Stimulated activated CD8-positive, alpha-beta memory T cell treated with anti-CD3 and anti-CD28 coated beads, Interleukin-15, amount 100 ng/mL, for 24 hours (primary cell): ENCODE data around the gene HOXA7.
A peak's percentile ranks its signal among the peaks of the same experiment; 100 is the strongest.

Experiments used
- DNase-seq: peaks from one replicate; pipeline ENCODE4 v3.0.0-alpha.2; 2020; ENCODE audit warnings: low read depth

Gene HOXA7

DNA sequence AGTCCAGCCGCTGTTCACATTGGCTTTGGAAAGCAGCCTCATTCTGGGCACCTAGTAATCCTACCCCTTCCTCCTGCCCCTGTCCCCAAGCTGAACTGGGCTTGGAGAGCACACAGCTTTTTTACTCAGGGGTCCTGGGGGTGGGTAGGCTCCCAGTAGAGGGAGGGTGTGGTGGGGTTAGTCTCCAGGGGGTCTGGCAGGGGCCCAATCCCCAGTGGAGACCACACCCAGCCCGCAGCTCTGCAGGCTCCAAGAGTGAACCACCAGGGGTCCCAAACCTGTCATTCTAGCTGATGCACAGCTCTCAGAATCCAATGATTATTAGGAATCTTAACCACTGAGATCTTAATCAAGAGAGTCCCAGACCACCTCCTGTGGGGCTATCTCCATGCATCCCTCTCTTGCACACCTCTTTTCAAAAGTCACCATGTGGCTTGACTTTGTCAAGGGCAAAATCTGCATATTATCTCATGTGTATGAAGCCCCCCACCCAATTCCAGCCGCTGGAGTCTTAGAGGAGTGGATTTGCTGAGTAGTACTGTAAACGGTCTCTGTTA, 25.9 kb upstream of the HOXA7 start:
- no peak for DNase-seq

DNA sequence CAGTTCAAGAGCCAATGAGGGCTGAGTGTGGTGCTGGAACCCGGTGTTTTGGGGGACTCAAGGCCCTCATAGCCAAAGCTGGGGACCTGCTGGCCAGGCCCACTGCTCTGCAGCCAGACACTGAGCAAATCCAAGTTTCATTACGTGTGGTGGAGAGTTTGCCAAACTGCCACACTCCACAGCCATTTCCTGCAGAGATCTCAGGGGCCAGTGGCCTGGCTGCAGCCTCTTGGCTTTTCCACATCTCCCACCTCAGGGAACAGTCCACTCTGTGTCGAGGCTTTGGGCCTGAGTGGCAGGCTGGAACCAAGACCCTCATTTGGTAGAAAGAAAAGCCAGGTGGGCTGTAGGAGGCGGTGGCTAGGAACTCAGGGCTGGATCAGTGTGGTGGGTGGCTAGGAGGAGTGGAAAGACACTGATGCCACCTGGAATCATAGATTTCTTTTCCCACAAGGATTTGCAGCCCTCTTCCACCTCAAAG, 25.4 kb upstream of the HOXA7 start:
- DNase-seq, result no peak

DNA sequence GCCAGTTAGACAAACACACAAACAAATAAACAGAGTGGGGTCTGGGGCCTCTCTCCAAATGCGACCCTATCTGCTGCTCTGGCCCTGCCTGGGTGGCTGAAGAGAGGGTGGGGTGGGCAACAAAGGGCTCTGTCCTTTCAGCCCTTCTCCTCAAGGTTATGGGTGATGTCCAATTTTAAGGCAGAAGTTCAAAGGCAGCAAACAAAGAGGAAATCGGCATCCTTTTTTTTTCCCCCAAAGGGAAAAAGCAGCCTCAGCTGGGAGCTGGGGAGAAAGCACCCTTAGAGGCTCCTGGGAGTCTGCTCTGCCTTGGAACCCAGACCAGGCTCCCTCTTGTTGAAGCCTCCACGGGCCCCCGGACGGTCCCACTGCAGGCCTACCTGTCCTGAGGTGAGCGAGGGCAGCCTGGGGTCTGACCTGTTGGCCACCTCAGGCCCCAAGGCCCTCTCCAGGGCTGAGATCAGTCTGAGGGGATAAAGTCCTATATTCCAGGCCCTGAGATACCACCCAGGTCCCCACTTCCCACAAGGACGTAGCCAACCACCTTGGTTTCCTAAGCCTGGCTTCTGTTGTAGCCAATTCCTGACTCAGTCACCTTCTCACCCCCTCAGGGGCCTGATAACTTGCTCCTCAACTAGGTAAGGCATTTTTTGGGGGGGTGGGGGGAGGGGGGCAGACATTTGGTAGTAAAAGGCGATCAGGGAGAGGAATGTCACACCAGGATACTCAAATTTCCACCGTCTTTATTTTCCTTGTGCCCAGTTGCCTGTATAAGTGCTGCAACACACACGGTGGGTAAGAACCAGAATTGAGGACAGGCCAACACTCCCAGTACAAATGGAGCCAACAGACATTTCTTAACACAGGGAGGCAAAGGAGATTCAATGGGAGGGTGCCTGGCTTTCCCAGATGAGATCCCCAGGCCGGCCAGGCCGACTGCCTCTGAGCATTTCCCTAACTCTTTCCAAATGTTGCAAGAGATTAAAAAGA, 24.3 kb upstream of the HOXA7 start:
- DNase-seq, result no peak

DNA sequence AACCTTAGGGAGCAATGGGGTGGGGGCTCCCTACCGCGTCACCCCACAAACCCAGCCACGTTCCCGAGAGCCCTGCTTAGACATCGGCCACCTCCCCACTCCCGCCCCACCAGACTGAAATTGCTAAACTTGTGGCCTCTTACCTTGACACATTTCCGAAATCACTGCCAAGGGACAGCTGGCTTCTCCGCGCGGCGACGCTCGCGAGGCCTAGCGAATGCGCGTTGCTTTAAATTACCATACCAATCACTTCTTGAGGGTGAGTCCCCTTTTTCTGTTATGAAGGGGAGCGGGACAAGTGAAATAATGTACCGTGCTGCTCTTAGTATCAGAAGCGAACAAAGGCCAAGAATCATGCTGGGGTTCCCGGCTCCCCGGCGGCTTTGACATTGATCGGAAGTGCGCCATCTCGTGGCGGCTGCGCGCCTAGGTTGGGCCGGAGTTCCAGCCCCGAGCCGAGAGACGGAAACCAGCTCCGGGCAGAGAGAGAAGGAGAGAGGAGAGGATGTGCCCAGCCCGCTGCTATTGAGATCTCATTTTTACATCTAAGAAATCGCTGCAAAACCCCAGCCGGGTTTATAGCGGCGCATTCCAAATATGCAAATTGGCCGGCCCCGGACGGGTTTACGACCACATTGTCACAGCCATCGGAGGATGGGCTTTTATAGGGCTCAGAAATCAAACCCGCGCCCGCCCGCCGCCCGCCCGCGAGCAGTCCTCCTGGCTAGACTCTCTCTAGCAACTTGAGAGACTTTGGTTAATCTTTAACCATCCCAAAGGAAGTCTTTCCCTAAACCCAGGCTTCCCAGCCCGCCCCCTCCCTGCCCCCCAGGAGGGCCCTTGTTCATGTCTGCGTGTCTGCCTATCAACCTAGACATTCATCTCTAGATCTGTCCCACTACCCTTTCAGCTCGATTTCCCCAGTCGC, 23.3 kb upstream of the HOXA7 start:
- DNase-seq, result peak; percentile 56

DNA sequence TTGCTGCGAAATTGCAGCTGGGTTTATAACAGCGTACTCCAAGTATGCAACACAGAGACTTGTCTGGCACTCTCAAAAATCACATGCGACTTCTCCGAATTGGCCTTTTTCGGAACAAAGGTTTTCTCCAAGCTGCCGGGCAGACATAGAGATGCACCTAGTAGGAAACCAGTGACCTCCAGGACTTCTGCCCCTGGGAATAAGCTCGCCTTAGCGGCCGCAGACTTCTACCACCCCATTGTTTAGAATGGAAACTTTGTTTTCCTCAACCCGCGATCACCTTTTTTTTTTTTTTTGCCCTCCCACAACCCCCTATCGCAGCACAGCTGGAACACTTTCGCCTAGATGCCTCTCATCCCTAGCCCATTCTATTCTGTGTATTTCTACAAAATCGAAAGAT, 22.6 kb upstream of the HOXA7 start:
- DNase-seq, result no peak

DNA sequence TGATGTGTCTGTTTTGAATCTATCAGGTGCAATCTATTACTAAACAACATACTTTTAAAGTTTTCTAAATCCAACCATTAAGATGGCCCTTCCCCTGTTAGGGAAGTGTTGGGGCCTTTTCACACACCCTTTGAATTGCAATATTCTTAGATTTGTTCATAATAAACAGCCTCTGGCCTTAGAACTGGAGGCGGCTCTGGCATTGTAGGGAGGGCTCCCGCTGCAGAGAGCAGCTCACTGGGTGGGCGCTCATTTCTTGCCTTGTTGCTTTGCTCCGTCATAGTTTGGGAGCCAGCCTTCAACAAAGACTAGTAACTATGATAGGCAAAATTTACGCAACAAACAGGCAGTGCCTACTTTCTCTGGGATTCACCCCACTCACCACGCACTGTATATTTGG, 21.9 kb upstream of the HOXA7 start:
- no peak for DNase-seq

DNA sequence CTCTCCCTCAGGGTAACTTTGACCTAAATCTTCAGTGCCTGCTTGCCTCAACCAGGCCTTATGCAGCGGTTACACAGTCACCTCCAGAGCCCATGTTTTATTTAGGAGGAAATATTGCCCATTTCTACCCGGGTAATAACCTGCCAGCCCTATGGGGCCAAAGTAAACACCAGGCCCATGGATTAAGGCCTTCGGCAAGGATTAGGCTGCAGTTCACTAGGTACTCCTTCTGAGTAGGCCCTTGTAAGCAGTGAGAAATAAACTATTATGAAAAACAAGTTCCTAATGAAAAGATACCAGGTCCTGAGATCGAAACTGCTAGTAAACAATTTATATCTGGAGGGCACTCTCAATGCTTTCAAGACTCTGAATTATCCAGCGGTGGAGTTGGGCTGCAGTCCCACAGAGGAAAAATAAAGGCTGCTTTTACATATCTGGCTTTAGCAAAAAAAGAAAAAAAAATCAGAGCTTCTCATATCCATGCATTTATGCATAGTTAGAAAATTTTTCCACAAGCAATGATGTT, 21.4 kb upstream of the HOXA7 start:
- DNase-seq, result no peak

DNA sequence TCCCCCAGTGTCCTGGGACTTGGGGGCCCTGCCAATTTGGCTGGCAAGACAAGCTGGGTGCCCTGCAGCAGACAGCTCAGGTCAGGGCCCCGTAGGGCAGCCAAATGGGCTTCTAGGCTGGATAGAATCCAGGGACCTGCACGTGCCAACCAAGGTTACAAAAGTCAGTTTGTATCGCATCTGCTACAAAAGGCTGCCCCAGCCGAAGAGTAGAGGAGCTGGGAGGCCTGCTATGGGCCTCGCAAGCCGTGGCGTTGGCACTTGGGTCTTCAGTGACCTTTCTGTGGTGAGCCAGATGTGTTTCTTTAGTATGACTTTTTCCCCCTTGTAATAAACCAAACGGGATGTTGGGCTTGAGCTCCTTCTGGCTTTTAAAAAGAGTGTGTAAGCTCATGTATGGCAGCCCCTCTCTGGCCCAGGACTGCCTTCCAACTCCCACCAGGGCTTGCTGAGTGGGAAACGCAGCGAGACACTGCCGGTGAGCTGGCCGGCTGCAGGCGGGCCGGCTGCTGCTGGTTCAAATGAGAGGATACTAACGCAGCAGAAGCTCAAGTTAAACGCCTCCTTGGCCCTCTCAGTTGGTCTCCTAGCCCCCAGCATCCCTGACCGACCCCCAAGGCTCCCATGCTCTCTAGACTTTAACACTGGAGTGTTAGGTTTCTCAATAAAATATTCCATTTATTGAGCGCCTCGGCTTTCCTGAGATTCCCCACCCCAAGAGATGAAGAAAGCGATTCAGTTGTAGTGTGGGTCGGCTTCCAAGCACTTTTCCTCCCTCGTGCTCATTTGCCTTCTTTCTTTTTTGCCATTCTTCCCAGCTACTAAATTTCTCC, 20.7 kb upstream of the HOXA7 start:
- DNase-seq, result no peak

DNA sequence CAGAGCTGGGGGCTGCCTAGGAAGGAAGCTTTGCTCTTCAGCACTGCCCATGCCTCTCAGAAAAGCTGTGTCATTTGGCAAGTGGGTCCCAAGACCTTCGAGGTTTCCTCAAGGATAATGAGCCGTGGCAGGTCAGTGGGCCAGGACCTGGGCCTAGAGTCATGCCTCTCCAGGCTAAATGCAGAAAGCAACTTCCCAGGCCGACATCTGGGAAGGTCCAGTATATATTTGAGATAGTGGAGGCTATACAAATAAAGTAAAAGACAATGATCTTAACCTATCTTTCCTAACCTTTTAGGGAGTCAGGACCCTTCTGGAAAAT, 20.0 kb upstream of the HOXA7 start:
- DNase-seq, result no peak

DNA sequence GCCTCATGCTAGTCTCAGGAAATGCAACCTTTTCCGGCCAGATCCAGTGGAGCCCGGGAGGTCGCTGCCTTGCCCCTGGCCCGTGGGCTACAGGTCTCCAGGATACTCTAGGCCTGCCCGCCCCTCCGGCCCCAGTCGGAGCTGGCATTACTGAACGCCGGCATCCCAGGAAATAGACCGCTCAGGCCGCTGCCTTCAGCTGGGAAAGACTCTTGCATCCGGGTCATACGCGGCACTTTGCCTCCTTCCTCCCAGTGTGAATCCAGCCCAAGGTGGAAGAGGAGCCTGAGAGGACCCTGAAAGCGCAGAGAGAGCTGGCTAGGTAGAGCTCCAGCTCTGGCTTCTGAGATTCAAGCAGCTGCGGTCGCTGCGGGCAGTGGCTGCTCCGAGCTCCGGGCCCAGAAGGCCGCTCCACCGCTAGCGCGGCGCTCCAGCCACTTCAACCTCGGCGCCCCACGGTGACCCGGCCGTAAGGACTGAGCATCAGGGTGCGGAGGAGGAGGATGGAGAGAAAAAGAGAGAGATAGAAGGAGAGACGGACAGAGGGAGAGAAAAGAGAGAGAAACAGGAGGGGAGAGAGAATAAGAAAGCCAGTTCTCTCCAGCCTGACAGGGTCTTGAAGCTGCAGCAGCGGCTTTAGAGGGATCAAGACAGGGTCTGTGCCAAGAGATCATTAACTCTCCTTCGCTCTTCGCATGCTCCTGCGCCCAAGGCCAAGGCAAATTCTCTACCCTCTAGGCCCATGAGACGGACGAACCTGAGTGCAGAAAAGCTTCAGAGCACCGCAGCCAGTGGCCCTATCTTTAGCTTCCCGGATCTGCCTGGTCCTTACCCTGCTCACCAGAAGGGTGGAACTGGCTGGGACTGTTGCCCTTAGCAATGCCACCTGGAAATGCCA, 19.4 kb upstream of the HOXA7 start:
- DNase-seq, result no peak

DNA sequence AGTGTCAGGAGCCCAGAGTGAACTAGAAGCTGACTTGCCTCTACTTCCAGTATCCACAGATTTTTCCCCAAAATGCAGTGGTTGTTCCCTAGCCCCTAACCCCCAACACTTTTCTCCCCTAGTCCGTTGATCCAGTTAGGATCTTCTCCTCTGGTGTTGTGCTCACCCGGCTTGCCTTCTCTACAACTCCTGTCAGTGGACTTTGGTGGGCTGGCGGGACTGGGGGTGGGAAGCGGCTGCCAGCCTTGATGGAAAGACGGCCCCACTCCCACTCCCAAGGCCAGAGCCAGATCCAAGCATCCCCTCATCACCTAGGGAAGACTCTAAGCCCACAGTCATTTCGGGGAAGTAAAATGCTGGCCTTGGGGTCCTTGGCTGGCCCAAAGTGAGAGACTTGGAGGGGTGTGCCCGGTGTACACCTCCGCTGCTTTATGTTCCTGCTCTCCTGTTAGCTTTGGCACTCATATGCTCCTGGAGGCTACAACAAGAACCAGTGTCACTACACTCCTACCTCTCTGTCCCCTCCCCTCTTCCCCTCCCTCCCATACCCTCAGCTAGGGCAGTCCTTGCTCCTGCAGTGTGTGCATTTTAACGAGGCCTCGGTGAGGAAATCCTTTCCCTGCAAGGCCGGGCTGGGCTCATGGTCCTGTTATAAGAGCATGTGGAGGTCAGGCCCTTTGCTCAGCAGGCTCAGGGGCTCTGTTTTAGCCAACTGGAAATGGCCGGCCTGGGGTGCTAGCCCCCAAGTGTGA, 18.6 kb upstream of the HOXA7 start:
- DNase-seq, result no peak

DNA sequence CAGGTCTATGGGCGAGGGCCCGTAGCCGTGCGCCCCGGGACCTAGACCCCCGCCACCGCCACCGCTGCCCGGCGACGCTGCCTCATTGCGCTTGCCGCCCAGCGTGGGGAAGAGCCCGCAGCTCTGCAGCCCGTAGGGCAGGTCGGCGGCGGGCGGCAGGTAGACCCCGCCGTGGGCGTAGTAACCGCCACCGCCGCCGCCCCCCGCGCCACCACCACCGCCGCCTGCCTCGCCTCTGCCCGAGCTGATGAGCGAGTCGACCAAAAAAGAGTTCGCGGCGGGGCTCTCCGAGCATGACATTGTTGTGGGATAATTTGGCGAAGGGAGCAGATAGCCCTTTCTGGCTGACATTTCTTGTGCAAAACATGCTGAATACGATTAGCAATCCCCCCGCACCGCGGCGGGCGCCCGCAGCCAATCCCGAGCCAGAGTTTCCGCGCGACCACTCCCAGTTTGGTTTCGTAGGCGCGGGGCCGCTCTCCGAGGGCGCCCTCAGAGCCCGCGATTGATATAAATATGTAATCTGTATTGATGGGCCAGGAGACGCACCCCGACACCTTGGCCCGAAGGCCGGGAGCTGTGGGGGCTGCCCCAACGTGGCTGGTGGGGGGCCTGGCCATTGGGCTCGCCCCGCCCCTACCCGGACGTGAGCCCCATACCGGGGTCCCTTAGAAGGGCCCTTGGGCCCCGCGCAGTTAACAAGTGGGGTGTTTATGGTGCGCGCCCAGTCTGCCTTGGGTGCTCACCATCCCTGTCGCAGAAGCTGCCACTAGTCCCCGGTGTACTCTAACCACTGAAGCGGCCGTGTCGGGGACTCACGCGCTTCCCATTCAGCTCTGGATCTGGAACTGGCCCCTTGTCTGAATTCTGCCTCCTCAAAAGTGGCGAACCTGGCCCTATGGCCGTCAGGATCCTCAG, 17.7 kb upstream of the HOXA7 start, which contains the start of gene HOXA10:
Gene HOXA10, minus strand, starts transcription at position 365 of the 918 bp plus-strand sequence. Its CDS starts 14 bp downstream, at position 351.
- no peak for DNase-seq

DNA sequence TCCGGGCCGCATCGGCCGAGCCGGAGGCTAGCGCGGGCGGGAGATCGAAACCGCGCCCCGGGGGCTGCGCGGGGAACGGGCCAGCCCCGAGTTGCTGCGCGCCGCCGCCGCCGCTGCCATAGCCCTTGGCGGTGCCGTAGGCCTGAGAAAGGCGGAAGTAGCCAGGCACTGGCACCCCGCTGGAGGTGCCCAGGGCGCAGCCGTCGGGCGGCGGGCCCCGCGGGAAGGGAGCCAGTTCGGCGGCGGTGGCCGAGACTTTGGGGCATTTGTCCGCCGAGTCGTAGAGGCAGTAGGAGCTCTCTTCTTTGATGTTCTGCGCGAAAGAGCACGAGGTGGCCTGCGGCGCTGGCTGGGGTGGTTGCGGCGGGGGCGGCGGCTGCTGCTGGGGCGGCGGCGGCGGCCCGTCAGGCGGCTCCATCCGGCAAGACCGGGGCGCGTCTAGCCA, 17.1 kb upstream of the HOXA7 start:
- no peak for DNase-seq

DNA sequence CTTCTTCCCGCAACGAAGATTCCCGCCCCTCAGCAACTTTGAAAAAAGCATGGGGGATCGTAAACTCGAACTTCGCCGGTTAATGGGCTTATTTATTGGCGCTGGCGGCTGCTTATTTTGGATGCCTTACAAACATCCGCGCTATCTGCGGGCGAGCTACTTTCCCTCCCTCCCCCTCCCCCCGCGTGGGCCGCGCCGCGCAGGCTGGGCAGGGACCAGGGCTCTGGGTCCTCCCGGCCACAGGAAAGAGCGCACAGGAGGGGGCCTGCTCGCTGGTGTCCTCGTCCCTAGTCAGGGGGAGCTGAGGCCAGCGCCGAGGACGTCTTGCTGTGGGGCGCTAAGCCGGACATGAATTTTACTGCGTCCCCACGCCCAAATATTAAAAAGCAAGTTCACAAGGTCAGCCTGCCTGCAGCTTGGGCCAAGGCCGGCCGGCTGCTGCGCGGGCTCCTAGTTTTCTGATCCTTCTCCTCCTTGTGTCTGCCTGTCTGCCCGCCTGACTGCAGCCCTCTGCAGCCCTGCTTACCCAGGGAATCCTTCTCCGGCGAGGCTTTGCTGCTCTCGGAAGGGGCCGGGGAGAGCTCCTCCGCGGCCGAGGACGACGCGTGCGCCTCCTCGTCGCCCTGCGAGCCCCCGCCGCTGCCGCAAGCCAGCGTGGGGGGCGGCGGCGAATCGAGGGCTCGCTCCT, 16.5 kb upstream of the HOXA7 start:
- no peak for DNase-seq

DNA sequence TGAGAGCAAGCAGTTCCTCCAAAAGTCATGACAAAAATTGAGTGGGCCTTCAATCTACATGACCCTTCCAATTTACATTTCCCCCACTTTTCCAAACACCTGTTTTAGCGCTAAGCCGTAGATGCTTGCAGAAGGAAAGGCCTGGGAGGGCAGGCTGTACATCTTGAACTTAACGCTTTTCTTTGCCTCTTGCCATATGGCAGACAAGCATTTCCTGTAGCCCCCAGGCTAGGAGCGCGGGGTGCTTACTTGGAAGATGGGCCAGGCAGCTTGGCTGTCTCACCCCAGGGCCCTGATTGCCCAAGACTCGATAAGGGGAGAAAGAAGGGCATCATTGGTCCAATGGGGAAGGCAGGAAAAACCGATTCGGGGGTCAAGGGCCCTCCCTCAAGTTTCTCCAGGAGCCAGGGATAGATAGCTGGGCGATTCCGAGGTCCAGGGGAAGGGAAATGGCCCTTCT, 15.9 kb upstream of the HOXA7 start:
- DNase-seq, result no peak

DNA sequence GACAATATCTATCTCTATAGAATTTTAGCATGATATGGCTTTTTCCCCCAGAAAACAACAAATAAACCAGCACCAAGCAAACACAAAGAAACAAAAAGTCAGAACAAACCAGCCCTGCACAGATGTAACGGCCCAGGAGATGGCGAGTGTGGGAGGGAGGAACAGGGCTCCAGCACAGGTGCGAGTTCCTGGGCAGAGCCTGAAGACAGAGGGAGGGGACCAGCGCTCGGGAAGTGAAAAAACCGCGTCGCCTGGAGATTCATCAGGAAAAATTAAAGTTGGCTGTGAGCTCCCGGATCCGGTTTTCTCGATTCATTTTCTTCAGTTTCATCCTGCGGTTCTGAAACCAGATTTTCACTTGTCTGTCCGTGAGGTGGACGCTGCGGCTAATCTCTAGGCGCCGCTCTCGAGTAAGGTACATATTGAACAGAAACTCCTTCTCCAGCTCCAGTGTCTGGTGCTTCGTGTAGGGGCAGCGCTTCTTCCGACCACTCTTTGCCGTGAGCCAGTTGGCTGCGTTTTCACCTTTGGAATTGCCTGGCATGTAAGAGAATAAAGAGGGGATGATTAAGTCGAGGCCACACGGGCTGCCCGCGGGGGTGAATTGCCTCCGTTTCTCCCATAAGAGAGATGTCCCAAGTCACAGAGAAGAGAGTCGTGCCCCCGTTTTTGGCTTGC, 15.3 kb upstream of the HOXA7 start:
- DNase-seq, result no peak

DNA sequence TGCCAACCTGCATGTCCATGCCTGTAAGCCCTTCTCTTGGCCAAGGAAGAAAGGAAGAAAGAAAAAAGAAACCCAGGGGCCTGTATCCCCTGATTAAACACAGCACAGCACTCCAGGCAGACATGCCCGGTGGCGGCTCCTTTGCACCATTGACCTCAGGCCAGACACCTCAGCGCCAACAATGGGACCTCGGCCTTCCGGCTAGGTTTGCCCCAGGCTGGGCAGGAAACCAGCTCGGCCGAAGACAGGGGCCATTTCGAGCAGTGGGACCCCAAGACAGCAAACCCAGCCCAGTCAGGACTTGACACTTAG, 14.8 kb upstream of the HOXA7 start:
- no peak for DNase-seq
